DOHH2 (cell line): ENCODE data around the gene DENND1B.

Source experiments
- CTCF ChIP-seq: fragments of 200-600 bp; sonication (generic); IDR thresholded peaks from one replicate; pipeline ENCODE4 v1.5.1; 2014; ENCODE audit warnings: antibody characterized with exemption, mild to moderate bottlenecking, low read depth, low read length; ENCODE audit not compliant: poor library complexity, severe bottlenecking
- EZH2phosphoT487 ChIP-seq: fragments of 200-600 bp; sonication (generic); IDR thresholded peaks from 2 replicates; pipeline ENCODE4 v1.6.1; 2017; ENCODE audit warnings: borderline replicate concordance, mild to moderate bottlenecking, antibody characterized with exemption, low read length, moderate library complexity, mixed read lengths

DNA sequence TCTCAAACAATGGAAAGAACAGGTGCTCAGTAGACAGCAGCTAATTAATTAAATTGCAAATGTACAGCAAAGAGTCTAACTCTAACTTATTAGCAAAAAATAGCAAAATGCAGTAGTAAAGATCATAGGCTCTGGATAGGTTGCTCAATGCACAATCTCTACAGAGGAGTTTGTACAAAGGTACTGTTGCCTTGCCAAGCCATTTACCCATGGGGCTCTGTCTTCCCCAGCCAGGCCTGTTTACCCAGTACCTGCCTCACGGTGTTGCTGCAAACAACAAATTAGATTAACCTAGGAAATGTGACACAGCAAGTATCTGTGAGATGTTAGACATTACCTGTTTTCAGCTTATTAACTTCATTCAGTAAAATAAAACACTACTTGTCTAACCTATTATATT lies 222.0 kb downstream of the DENND1B start:
- no peak for TF ChIP-seq CTCF
- TF ChIP-seq EZH2phosphoT487 = no peak
